Ureter (tissue), 1 donor: ENCODE results near the gene PLEKHF1. TPM values are rescaled to one million over a fixed set of nuclear protein-coding genes. Genes with fewer than 3 reads are reported as not detected.
A peak's percentile ranks its signal among the peaks of the same experiment; 100 is the strongest.
"Not testable (repeated sequence)": the region's sequence is repeated elsewhere in the genome, so short reads cannot be mapped to it uniquely, and the experiment has no call there.

Experiments used
- DNase-seq: peaks from one replicate; pipeline ENCODE4 v3.0.0-alpha.2; 2020; ENCODE audit warnings: low spot score
- total RNA-seq: library from RNA; stranded (reverse); gene quantifications from one replicate; pipeline ENCODE4 v1.2.4, GENCODE V29; 2023
- donor health status: DM: yes; HTN: yes; CAD: no.

Gene PLEKHF1
- total RNA-seq, 1 donor from 2014 or later: 27.1 TPM

GRCh38 chr19:29664753-29665214 is 477 bp upstream of the PLEKHF1 start:
- DNase-seq: no peak

DNA sequence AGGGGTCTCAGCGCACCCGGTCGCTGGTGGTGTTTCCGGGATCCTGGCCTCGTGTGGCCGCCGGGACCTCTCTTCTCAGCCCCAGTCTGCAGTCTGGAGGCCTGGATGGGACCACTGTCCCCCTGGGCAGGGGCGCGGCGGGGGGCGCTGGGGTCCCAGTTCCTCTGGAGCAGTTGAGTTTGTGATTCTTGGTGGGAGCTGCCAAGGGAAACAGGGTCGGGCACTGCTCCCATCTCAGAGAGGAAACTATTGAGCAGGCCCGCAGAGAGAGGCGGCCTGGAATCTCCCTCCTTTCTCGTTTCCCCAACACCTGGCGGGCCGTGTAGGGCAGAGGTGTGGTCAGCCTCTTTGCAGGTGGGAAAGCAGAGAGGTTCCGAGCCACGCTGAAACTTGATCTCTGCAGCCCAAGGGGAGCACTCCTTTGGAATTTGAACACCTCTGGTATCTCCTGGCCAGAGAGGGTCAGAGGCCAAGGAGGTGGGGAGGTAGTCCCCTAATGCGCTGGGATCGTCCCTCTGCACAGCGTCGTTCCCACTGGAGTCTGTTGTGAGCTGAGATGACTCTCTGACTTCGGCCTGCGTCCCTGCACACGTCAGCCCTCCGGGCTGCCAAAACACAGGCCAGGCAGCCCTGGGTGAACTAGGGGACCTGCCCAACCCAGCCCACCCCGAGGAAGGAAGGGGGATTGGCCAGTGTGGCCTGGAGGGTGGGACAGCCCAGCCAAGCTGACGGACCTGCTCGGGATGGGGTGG is 741 bp downstream of the PLEKHF1 start:
- DNase-seq: no peak

DNA sequence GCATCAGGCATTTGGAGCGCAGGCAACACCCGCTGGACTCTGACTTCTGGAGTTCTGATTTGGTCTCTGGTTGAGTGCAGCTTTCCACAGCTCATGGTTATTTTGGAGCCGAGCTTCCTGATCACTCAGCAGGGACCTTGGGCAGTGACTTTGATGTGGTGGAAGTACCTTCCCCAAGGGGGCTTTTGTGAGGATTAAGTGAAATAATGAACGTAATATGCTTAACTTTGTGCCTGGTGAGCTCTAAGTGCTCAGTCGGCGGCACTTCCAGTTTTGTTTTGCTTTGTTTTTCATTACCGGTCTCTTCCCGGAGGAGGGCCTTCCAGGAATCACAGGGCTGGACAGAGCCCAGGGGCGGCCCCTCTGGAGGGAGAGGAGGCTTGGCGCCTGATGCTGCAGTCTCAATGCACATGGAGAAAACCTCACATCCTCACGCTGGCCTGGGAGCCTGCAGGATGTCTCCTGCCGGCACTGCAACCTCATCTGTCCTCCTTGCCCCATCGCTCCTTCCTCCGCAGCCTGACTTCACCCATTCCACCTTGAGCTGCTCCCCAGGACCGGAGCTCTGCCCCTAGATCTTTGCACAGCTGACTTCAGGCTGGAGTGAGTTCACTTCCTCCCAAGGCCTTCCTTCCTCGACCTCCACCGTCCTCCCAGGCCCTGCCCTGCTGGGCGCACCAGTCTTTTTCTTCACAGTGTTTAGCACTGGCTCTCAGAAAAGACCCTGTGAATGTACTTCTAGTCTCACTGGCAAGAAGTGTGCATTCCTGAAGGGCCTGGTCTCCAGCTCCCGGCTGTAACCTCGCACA is 1.5 kb downstream of the PLEKHF1 start:
- DNase-seq: peak; percentile 85

GRCh38 chr19:29667387-29667783 is 2.1 kb downstream of the PLEKHF1 start:
- DNase-seq: no peak

DNA sequence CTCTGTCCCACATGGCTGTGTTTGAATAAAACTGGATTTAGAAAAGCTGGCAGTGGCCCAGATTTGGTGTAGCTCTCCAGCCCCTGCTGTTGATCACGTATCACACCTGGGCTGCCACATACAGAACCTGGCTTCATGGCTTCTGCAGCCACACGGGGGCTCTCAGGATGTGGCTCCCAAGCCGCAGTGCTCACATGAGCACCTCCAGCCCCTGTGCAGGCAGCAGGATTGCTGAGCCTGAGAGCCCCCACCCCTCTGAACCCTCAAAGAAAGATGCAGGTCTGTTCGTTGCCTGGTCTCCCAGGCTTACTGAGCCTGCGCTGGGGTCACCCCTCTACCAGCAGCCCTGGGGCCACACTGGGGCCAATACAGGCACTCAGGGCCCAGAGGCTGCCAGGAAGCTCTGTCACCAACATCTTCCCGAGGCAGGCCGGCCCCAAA is 2.7 kb downstream of the PLEKHF1 start:
- no peak for DNase-seq

- no peak for DNase-seq
Observed at GRCh38 chr19:29668746-29669609, 3.7 kb downstream of the PLEKHF1 start.

GRCh38 chr19:29670255-29670654 is 5.0 kb downstream of the PLEKHF1 start:
- no peak for DNase-seq

DNA sequence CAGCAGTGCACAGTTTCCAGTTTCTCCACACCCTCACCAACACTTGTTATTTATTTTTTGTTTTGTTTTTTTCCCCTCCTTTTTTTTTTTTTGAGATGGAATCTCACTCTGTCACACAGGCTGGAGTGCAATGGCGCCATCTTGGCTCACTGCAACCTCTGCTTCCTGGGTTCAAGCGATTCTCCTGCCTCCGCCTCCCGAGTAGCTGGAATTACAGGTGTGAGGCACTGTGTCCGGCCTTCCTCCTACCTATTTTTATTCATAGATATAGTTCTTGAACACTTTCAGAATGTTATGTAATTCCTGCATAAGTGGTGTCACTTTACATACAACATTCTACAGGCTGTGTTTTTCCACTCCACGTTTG is 5.7 kb downstream of the PLEKHF1 start:
- DNase-seq: not testable (repeated sequence)

GRCh38 chr19:29671393-29672160 is 6.3 kb downstream of the PLEKHF1 start:
- peak; percentile 82 for DNase-seq

GRCh38 chr19:29672319-29672932 is 7.2 kb downstream of the PLEKHF1 start:
- no peak for DNase-seq

GRCh38 chr19:29672933-29673336 is 7.7 kb downstream of the PLEKHF1 start:
- DNase-seq: no peak

DNA sequence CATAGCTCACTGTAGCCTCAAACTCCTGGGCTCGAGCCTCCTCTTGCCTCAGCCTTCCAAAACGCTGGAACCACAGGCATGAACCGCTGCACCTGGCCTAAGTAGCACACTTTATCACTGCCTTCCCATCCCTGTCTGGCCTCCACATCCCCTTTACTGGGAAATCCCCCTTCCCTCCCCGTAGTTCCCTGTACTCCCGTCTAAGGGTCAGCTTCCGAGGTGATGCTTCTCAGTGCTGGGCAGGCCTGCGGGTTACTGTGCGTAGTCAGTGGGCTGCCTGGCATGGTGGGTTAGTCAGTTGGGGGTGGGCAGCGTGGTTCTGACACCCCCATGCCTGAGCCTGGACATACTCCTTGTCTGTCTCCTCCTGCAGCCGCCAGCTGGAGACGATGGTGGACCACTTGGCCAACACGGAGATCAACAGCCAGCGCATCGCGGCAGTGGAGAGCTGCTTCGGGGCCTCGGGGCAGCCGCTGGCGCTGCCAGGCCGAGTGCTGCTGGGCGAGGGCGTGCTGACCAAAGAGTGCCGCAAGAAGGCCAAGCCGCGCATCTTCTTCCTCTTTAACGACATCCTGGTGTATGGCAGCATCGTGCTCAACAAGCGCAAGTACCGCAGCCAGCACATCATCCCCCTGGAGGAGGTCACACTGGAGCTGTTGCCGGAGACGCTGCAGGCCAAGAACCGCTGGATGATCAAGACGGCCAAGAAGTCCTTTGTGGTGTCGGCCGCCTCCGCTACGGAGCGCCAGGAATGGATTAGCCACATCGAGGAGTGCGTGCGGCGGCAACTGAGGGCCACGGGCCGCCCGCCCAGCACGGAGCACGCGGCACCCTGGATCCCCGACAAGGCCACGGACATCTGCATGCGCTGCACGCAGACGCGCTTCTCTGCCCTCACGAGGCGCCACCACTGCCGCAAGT is 8.4 kb downstream of the PLEKHF1 start:
- DNase-seq: no peak

GRCh38 chr19:29674374-29675119 is 9.3 kb downstream of the PLEKHF1 start:
- DNase-seq: no peak

- DNase-seq: no peak
Observed at GRCh38 chr19:29675120-29675649, 9.9 kb downstream of the PLEKHF1 start.

DNA sequence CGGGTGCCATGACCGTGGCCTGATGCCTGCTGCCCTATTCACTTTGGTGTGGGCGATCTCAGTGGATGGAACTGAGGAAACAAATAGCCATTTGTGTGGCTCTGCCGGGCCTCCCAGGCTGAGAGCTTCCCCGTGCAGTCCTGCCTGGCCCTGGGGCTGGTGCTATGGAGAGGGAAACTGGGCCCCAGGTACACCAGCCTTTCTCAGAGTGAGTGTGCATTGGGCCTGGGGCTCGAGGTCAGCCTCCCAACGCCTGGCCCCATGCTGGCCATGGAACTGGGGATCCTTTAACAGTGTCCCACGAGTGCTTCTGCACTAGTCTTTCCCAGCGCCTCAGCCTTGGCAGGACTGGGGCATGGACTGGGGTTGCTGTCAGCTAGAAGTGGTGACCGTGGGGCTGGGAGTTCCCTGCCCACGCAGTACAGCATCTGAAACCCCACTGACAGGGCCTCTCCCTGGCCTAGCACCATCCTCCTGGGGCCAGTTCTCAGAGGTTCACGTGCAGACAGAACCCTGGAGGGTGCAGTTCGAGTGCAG is 10.5 kb downstream of the PLEKHF1 start:
- no peak for DNase-seq

DNA sequence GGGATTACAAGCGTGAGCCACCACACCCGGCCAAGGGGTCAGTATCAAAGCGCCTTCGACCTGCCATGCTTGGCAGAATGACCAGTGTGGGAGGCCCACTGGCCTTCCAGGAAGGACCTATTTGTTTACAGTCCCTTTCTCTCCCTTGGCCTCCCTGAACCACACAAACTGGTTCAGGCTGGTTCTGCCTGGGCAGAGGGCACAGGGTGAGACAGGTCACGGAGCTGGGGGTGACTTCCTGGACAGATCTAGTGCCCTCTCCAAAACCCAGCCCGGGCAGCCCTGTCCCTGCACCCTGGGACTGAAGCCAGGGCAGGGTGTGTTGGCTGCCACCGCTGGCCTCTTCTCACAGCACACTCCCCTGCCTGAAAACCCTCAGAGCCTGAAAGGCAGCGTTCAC is 11.3 kb downstream of the PLEKHF1 start:
- no peak for DNase-seq

DNA sequence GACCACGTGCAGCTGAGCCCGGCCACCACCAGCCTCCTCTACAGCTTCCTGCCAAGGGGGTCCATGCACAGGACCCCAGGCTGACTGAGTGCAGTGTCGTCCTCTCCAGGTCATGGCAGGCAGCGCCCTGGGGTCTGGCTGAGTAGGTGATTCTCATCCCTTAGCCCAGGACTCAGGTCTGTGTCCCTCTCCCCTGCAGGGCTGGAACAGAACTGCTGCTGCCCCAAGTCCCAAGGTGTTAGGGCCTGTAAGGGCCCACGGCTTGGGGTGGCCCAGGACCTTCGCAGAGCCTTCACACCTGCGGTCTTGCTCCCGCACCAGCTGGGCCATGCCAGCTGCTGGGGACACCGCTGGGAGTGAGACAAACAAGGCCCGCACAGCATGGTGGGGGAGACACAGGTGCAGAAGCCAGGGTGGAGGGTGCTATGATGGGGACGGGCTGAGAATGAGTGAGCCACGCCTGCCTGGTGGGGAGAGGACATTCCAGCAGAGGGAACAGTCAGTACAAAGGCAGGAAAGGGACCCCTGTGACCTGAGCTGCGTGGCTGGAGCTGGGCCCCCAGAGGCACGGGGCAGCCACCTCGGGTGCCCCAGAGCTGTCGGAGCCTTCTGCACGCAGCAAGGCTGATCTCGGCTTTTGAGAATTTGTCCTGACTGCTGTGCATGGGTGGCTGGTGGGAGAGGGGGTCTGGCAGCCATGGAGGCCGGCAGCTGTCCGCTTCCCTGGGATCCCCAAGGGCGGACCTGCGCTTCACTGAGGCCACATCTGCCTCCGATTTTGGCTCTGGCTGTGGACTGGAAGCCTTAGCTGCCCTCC is 11.9 kb downstream of the PLEKHF1 start:
- DNase-seq: no peak
